GM12892 (cell line): ENCODE results near the gene PEPD.

Experiments
- POLR2A ChIP-seq: IDR thresholded peaks from 2 replicates; pipeline ENCODE4 v1.6.1; 2011; ENCODE audit warnings: low read depth, low read length, control low read depth
- POLR2AphosphoS5 ChIP-seq: IDR thresholded peaks from 2 replicates; pipeline ENCODE4 v1.6.1; 2011; ENCODE audit warnings: low read depth, low read length, control low read depth
- TAF1 ChIP-seq: IDR thresholded peaks from 2 replicates; pipeline ENCODE4 v1.6.1; 2011; ENCODE audit warnings: low read depth, mild to moderate bottlenecking, control low read depth, low read length, borderline replicate concordance

GRCh38 chr19:33418871-33419787, 102.5 kb downstream of the PEPD start:
- TF ChIP-seq POLR2AphosphoS5 (no peak), TAF1 (no peak), POLR2A (no peak)
